NCI-H82 (cell line): ENCODE measurements around the gene POU2F3.

Experiments
- DNase-seq: peaks from one replicate; lab custom pipeline; 2025; lab: John Stamatoyannopoulos, UW

Gene POU2F3

GRCh38 chr11:120239713-120240640 lies at the start of gene POU2F3:
Gene POU2F3, plus strand, starts transcription at chr11:120240140. Its CDS starts 204 bp downstream, at chr11:120240344.
- DNase-seq: no peak

- no peak for DNase-seq
These were observed 48.9 kb upstream of the POU2F3 start for GRCh38 chr11:120191058-120191457.

GRCh38 chr11:120192831-120193625 lies 46.9 kb upstream of the POU2F3 start:
- DNase-seq: no peak

- no peak for DNase-seq
These were observed 45.8 kb upstream of the POU2F3 start for GRCh38 chr11:120194166-120194565.

GRCh38 chr11:120195601-120196320 lies 44.2 kb upstream of the POU2F3 start:
- DNase-seq: no peak

GRCh38 chr11:120196826-120197225 lies 43.1 kb upstream of the POU2F3 start:
- no peak for DNase-seq

- no peak for DNase-seq
These were observed 42.6 kb upstream of the POU2F3 start for GRCh38 chr11:120197251-120197891.

- no peak for DNase-seq
These were observed 42.0 kb upstream of the POU2F3 start for GRCh38 chr11:120197977-120198376.

GRCh38 chr11:120198403-120198786 lies 41.5 kb upstream of the POU2F3 start:
- no peak for DNase-seq

- DNase-seq: no peak
These were observed 41.0 kb upstream of the POU2F3 start for GRCh38 chr11:120198787-120199469.

- no peak for DNase-seq
These were observed 40.3 kb upstream of the POU2F3 start for GRCh38 chr11:120199613-120200012.

GRCh38 chr11:120200677-120201076 lies 39.3 kb upstream of the POU2F3 start:
- DNase-seq: no peak

GRCh38 chr11:120201653-120202052 lies 38.3 kb upstream of the POU2F3 start:
- DNase-seq: no peak

GRCh38 chr11:120203626-120204025 lies 36.3 kb upstream of the POU2F3 start:
- DNase-seq: no peak

- no peak for DNase-seq
These were observed 34.3 kb upstream of the POU2F3 start for GRCh38 chr11:120205596-120206161.

GRCh38 chr11:120207512-120207911 lies 32.4 kb upstream of the POU2F3 start:
- no peak for DNase-seq

- DNase-seq: no peak
These were observed 31.9 kb upstream of the POU2F3 start for GRCh38 chr11:120208001-120208441.

- DNase-seq: peak; percentile 61
These were observed 31.2 kb upstream of the POU2F3 start for GRCh38 chr11:120208777-120209176.

GRCh38 chr11:120209746-120210625 lies 30.0 kb upstream of the POU2F3 start:
- DNase-seq: no peak
